Ovary (tissue), 9 donors: ENCODE data around the gene SLC4A3. TPM values are rescaled to one million over a fixed set of nuclear protein-coding genes. Genes with fewer than 3 reads are reported as not detected.

Source experiments
- DNase-seq, 5 donors: peaks; one replicate each; pipeline ENCODE4 v3.0.0-alpha.2; 2019 to 2020
- H3K27ac ChIP-seq, 2 donors: fragments of 200-600 bp; one replicate each; pipeline versions ENCODE4 v1.5.1 to v1.8.0; 2019 to 2022
- H3K27me3 ChIP-seq: fragments of 200-600 bp; one replicate; pipeline ENCODE4 v1.8.0; 2022
- H3K36me3 ChIP-seq: fragments of 200-600 bp; sonication (generic); one replicate; pipeline ENCODE4 v1.5.1; 2019
- H3K4me1 ChIP-seq: one replicate; pipeline ENCODE4 v1.8.1; 2013; ENCODE audit warnings: mild to moderate bottlenecking, moderate library complexity; ENCODE audit not compliant: insufficient read depth
- H3K4me3 ChIP-seq: fragments of 200-600 bp; sonication (generic); one replicate; pipeline ENCODE4 v1.5.1; 2017
- H3K9me3 ChIP-seq, 2 donors: fragments of 200-600 bp in 1 of 2; sonication (generic) in 1 of 2; one replicate each; pipeline versions ENCODE4 v1.5.1 to v1.8.1; 2013 to 2019; ENCODE audit warnings: mild to moderate bottlenecking in 1 of 2, moderate library complexity in 1 of 2
- CTCF ChIP-seq, 3 donors: fragments of 450-650 bp in 2 of 3; fragments of 200-600 bp in 1 of 3; IDR thresholded peaks; one replicate each; pipeline versions ENCODE4 v1.5.1 to v1.8.0; 2016 to 2022; ENCODE audit warnings: antibody characterized with exemption in 3 of 3, mild to moderate bottlenecking in 1 of 3
- EP300 ChIP-seq: sonication (generic); formaldehyde crosslinking; IDR thresholded peaks from one replicate; pipeline ENCODE4 v1.6.1; 2017; ENCODE audit warnings: antibody characterized with exemption
- POLR2A ChIP-seq: fragments of 450-650 bp; IDR thresholded peaks from one replicate; pipeline ENCODE4 v1.6.1; 2017; ENCODE audit warnings: antibody characterized with exemption, mild to moderate bottlenecking, moderate library complexity
- WGBS, 3 donors: extraction: QIAGEN DNeasy Blood & Tissue Kit in 1 of 3; methylation state at CpG; one replicate each; pipeline versions ENCODE4 v1.1.5 to v1.1.7; 2013 to 2017; 5-methylcytosine and 5-hydroxymethylcytosine counted together
- intact Hi-C, 4 donors: fragments of 100-400 bp; cut with DNase I; formaldehyde crosslinking; loops; one replicate each; pipeline versions ENCODE4 v1.11.0 to v1.15.1; 2022 to 2023
- polyA plus RNA-seq, 2 donors: library from polyadenylated mRNA; stranded (reverse); fragments of 200-250 nt in 1 of 2; fragments of 350-450 nt in 1 of 2; fragmentation: Illumina TruSeq in 1 of 2; extraction: RNeasy Lipid Tissue Mini Kit (QIAGEN cat#74804) in 1 of 2; gene quantifications; one replicate each; pipeline ENCODE4 v1.2.3, GENCODE V29; 2013 to 2014
- total RNA-seq, 7 donors: library from RNA; depleted of rRNA in 2 of 7; stranded (reverse); fragments of >200 nt in 2 of 7; fragmentation: NEBNext Ultra II Directional in 3 of 7; extraction: Animal tissue kit (Norgen Biotek cat#: 25700) in 3 of 7; gene quantifications; one replicate each; pipeline versions ENCODE4 v1.1.0 to v1.2.4, GENCODE V29; 2016 to 2023
- donor health status: DM: no; HTN: no; CAD: no; lungs with moderate emphysema.
- donor health status: DM: no; HTN: no; CAD: no.
- donor health status: Bipolar disorder and iron deficiency.
- donor health status: DM: yes; HTN: yes; CAD: no.
- donor health status: DM: no; HTN: no; CAD: no.
- donor health status: DM: yes; HTN: yes; CAD: no.

SLC4A3 gene
- total and polyA plus RNA-seq, 9 donors, result 5.3 to 232 (median 98.5) TPM

- Histone ChIP-seq H3K36me3 (no peaks in the 10 kb centered on the region), H3K4me1 (peaks cover 12% of the 10 kb centered on the region), H3K27me3 (no peaks in the 10 kb centered on the region), H3K27ac (no peak overlapping the region), H3K9me3 (no peaks in the 10 kb centered on the region), H3K4me3 (no peak overlapping the region)
- WGBS, 3 donors, result 92 to 98% (median 96%) methylated on average over 5 of the region's 5 CpGs
- intact Hi-C loops, result loop anchor here in 2 of 4 donors (5.0 kb wide), 2 partner anchors 53 to 63 kb away; partner anchors contain the start of genes INHA (in 1 of the 2) and OBSL1 (in 1 of the 2)
- peak in 1 of 5 donors; percentile 21 for DNase-seq
- TF ChIP-seq CTCF (IDR thresholded peaks at IDR 0.05) (no peak), EP300 (no peak), POLR2A (no peak)
These were observed 2.3 kb upstream of the SLC4A3 start for GRCh38 chr2:219625179-219625578.

GRCh38 chr2:219626540-219626939, 890 bp upstream of the SLC4A3 start:
- Histone ChIP-seq H3K27ac (peak overlapping the region; percentile 71 to 77), H3K4me1 (peaks cover 12% of the 10 kb centered on the region), H3K36me3 (no peaks in the 10 kb centered on the region), H3K4me3 (no peak overlapping the region), H3K9me3 (no peaks in the 10 kb centered on the region), H3K27me3 (no peaks in the 10 kb centered on the region)
- 46 to 67% (median 56%) methylated on average over 8 of the region's 8 CpGs for WGBS, 3 donors
- intact Hi-C loops, result loop anchor here in 2 of 4 donors (5.0 kb wide), 2 partner anchors 54 to 64 kb away; partner anchors contain the start of genes INHA (in 1 of the 2) and OBSL1 (in 1 of the 2)
- peak; percentile 35 to 58 (median 54) for DNase-seq
- TF ChIP-seq POLR2A (no peak), CTCF (IDR thresholded peaks at IDR 0.05) (peak in 1 of 3 donors; percentile 15), EP300 (no peak)

GRCh38 chr2:219628235-219628985, 980 bp downstream of the SLC4A3 start:
- Histone ChIP-seq H3K4me1 (peaks cover 12% of the 10 kb centered on the region), H3K9me3 (no peaks in the 10 kb centered on the region), H3K27ac (peak overlapping the region; percentile 71 to 97), H3K27me3 (no peaks in the 10 kb centered on the region), H3K36me3 (no peaks in the 10 kb centered on the region), H3K4me3 (peak overlapping the region; percentile 48)
- DNase-seq, result peak; percentile 28 to 50 (median 42)
- WGBS, 3 donors, result 67 to 80% (median 67%) methylated on average over 26 of the region's 26 CpGs
- TF ChIP-seq EP300, result no peak
- no peak for TF ChIP-seq POLR2A
- TF ChIP-seq CTCF (IDR thresholded peaks at IDR 0.05), result no peak
- intact Hi-C loops, result loop anchor here in 2 of 4 donors (5.0 kb wide), 2 partner anchors 56 to 66 kb away; partner anchors contain the start of genes INHA (in 1 of the 2) and OBSL1 (in 1 of the 2)

- H3K9me3 ChIP-seq, result no peaks in the 10 kb centered on the region
- H3K4me3 ChIP-seq, result no peak overlapping the region
- TF ChIP-seq CTCF (IDR thresholded peaks at IDR 0.05) (no peak), POLR2A (no peak), EP300 (no peak)
- no peaks in the 10 kb centered on the region for H3K36me3 ChIP-seq
- intact Hi-C loops, result loop anchor here in 2 of 4 donors (5.0 kb wide), 2 partner anchors 57 to 67 kb away; partner anchors contain the start of genes INHA (in 1 of the 2) and OBSL1 (in 1 of the 2)
- H3K4me1 ChIP-seq, result peaks cover 12% of the 10 kb centered on the region
- H3K27me3 ChIP-seq, result no peaks in the 10 kb centered on the region
- 67 to 74% (median 72%) methylated on average over 15 to 16 of the region's 16 CpGs for WGBS, 3 donors
- peak overlapping the region; percentile 71 to 97 for H3K27ac ChIP-seq
- DNase-seq, result peak; percentile 24 to 48 (median 34)
These were observed 1.8 kb downstream of the SLC4A3 start for GRCh38 chr2:219628986-219629901.
